ENCODE measurements around the gene PHF12. TPM values are rescaled to one million over a fixed set of nuclear protein-coding genes. Genes with fewer than 3 reads are reported as not detected.
"Not testable (repeated sequence)": the region's sequence is repeated elsewhere in the genome, so short reads cannot be mapped to it uniquely, and the experiment has no call there.

The PHF12 gene
- total RNA-seq, 2 experiments from 2014 or later = 45.7 to 52.6 TPM

GRCh38 chr17:28897769-28898526, 53.4 kb downstream of the PHF12 start:
- Mint-ChIP-seq H3K4me1 (ENCODE audit: low read depth) (peaks cover 59% of the 10 kb centered on the region), H3K9me3 (no peaks in the 10 kb centered on the region), H3K36me3 (ENCODE audit: low read depth) (peaks cover 44% of the 10 kb centered on the region), H3K27me3 (no peaks in the 10 kb centered on the region), H3K4me3 (peak overlapping the region; percentile 94), H3K27ac (peak overlapping the region; percentile 93)
- intact Hi-C loops (cut with micrococcal nuclease) = no loop called here
- ChIA-PET CTCF (interaction anchor here (0.8 to 9.3 kb wide), 12 partner anchors 11 to 171 kb away, joined by 3 to 61 read pairs (median 5); partner anchors contain the start of gene TLCD1), POLR2A (interaction anchor here (0.9 to 2.2 kb wide), 13 partner anchors 9 to 178 kb away, joined by 3 to 12 read pairs (median 5); partner anchors contain the start of gene RPL23A)
- ATAC-seq (peak; percentile 20), DNase-seq (peak; percentile 58)
- TF ChIP-seq CTCF (IDR thresholded peaks at IDR 0.05) = no peak

GRCh38 chr17:28896884-28897768, 54.2 kb downstream of the PHF12 start, which contains the start of gene FLOT2:
Gene FLOT2 (minus strand): TSS chr17:28897733. CDS start chr17:28897574, 159 bp downstream.
- intact Hi-C loops (cut with micrococcal nuclease) = no loop called here
- CTCF ChIA-PET = interaction anchor here (1.0 to 9.3 kb wide), 9 partner anchors 12 to 170 kb away, joined by 3 to 61 read pairs (median 5); partner anchors contain the start of gene TLCD1
- peak within 1 kb of the TSS; percentile 93 for H3K27ac Mint-ChIP-seq
- H3K4me3 Mint-ChIP-seq = peak within 1 kb of the TSS; percentile 94
- peaks cover 64% of the 10 kb centered on the region for H3K4me1 Mint-ChIP-seq (ENCODE audit: low read depth)
- peaks cover 47% of the 10 kb centered on the region for H3K36me3 Mint-ChIP-seq (ENCODE audit: low read depth)
- H3K9me3 Mint-ChIP-seq = no peaks in the 10 kb centered on the region
- DNase-seq = peak; percentile 83
- H3K27me3 Mint-ChIP-seq = no peaks in the 10 kb centered on the region
- ATAC-seq = peak; percentile 66
- peak; percentile 38 for TF ChIP-seq CTCF (IDR thresholded peaks at IDR 0.05)
- POLR2A ChIA-PET = interaction anchor here (0.9 to 2.2 kb wide), 12 partner anchors 10 to 177 kb away, joined by 3 to 12 read pairs (median 4); partner anchors contain the start of gene RPL23A

GRCh38 chr17:28896491-28896883, 54.8 kb downstream of the PHF12 start:
- ChIA-PET POLR2A (interaction anchor here (0.7 to 1.7 kb wide), 5 partner anchors 29 to 177 kb away, joined by 3 to 5 read pairs (median 3); partner anchors contain the start of gene RPL23A), CTCF (interaction anchor here (0.9 to 9.3 kb wide), 7 partner anchors 20 to 169 kb away, joined by 3 to 61 read pairs (median 5); no protein-coding TSS in a partner anchor)
- no peaks in the 10 kb centered on the region for H3K27me3 Mint-ChIP-seq
- no peak for TF ChIP-seq CTCF (IDR thresholded peaks at IDR 0.05)
- intact Hi-C loops (cut with micrococcal nuclease) = no loop called here
- DNase-seq (no peak), ATAC-seq (peak; percentile 1)
- H3K9me3 Mint-ChIP-seq = no peaks in the 10 kb centered on the region
- H3K4me1 Mint-ChIP-seq (ENCODE audit: low read depth) = peaks cover 64% of the 10 kb centered on the region
- H3K27ac Mint-ChIP-seq = peak overlapping the region; percentile 93
- H3K4me3 Mint-ChIP-seq = peak overlapping the region; percentile 94
- H3K36me3 Mint-ChIP-seq (ENCODE audit: low read depth) = peaks cover 44% of the 10 kb centered on the region

GRCh38 chr17:28895794-28896447, 55.4 kb downstream of the PHF12 start:
- peak overlapping the region; percentile 94 for H3K4me3 Mint-ChIP-seq
- H3K4me1 Mint-ChIP-seq (ENCODE audit: low read depth) = peaks cover 68% of the 10 kb centered on the region
- H3K9me3 Mint-ChIP-seq = no peaks in the 10 kb centered on the region
- intact Hi-C loops (cut with micrococcal nuclease) = no loop called here
- ChIA-PET CTCF (interaction anchor here (0.9 to 9.3 kb wide), 8 partner anchors 20 to 169 kb away, joined by 3 to 61 read pairs (median 6); no protein-coding TSS in a partner anchor), POLR2A (interaction anchor here (0.7 to 1.7 kb wide), 6 partner anchors 29 to 176 kb away, joined by 3 to 5 read pairs (median 3); partner anchors contain the start of gene RPL23A)
- DNase-seq (no peak), ATAC-seq (no peak)
- TF ChIP-seq CTCF (IDR thresholded peaks at IDR 0.05) = no peak
- no peaks in the 10 kb centered on the region for H3K27me3 Mint-ChIP-seq
- H3K36me3 Mint-ChIP-seq (ENCODE audit: low read depth) = peaks cover 46% of the 10 kb centered on the region
- H3K27ac Mint-ChIP-seq = peak overlapping the region; percentile 93

GRCh38 chr17:28893248-28894183, 57.8 kb downstream of the PHF12 start:
- Mint-ChIP-seq H3K4me1 (ENCODE audit: low read depth) (peaks cover 66% of the 10 kb centered on the region), H3K4me3 (peak overlapping the region; percentile 66), H3K27ac (peak overlapping the region; percentile 100), H3K36me3 (ENCODE audit: low read depth) (peaks cover 30% of the 10 kb centered on the region)
- DNase-seq (peak; percentile 53), ATAC-seq (peak; percentile 28)
- H3K27me3 Mint-ChIP-seq; intact Hi-C loops (cut with micrococcal nuclease); H3K9me3 Mint-ChIP-seq: not testable (repeated sequence)
- ChIA-PET POLR2A (interaction anchor here (0.6 to 4.2 kb wide), 13 partner anchors 8 to 173 kb away, joined by 3 to 22 read pairs (median 4); partner anchors contain the start of gene RPL23A), CTCF (interaction anchor here (0.7 to 4.5 kb wide), 12 partner anchors 9 to 255 kb away, joined by 3 to 22 read pairs (median 4); partner anchors contain the start of genes BLTP2, DHRS13, FAM222B and TLCD1)
